HCT116 (cell line): ENCODE measurements around the gene BLID.

Experiments used
- CTCF ChIP-seq, 3 experiments: fragments of 200-600 bp in 1 of 3; sonication (generic) in 1 of 3; IDR thresholded peaks in 2 of 3; conservative IDR thresholded peaks in 1 of 3; 2 replicates each; pipeline ENCODE4 v1.5.1; 2012 to 2017; ENCODE audit warnings: low read depth in 2 of 3, low read length in 2 of 3, antibody characterized with exemption in 1 of 3, borderline replicate concordance in 1 of 3, control low read depth in 1 of 3, mild to moderate bottlenecking in 1 of 3, mixed read lengths in 1 of 3, mixed run types in 1 of 3, moderate library complexity in 1 of 3; ENCODE audit not compliant: insufficient read depth in 1 of 3
- EZH2 ChIP-seq: fragments of 200-600 bp; sonication (generic); IDR thresholded peaks from 2 replicates; pipeline ENCODE4 v1.6.1; 2017; ENCODE audit warnings: antibody characterized with exemption, mixed run types
- EZH2phosphoT487 ChIP-seq: fragments of 200-600 bp; IDR thresholded peaks from 2 replicates; pipeline ENCODE4 v1.6.1; 2018; ENCODE audit warnings: antibody characterized with exemption, borderline replicate concordance
- SIN3A ChIP-seq: IDR thresholded peaks from 2 replicates; pipeline ENCODE4 v1.6.1; 2012; ENCODE audit warnings: low read depth
- SP1 ChIP-seq: IDR thresholded peaks from 2 replicates; pipeline ENCODE4 v1.6.1; 2012; ENCODE audit warnings: low read depth
- ZNF274 ChIP-seq: fragments of 200-500 bp; sonication (Bioruptor generic); IDR thresholded peaks from 2 replicates; pipeline ENCODE4 v1.6.1; 2014; ENCODE audit warnings: mild to moderate bottlenecking, low read depth, low read length, inconsistent platforms

DNA sequence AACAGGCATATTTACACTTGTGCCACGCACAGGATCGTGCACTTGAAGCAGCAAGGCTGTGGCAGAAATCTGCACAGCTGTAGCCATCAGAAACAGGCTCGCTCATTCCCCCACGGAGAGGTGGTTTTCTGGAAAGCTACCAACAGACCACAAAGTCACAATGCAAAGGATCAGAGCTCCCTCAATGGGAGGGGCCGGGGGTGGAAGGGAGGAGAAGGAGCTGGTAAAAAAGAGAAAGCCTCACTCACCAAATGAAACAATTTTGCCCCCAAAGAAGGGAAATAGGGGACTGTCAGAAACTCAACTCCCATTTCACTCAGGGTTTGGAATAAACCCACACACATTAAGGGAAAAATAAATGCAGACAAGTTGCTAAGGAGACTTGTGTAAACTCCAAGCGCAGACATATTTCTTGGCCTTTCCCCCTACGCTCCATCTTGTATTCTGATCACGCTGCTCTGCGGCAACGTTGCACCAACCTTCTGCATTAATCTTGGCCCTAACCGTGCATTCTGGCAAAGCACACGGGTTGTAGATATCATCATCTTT, 43.2 kb upstream of the BLID start:
- TF ChIP-seq ZNF274: no peak
- peak; percentile 20; the same call in 1 of the 2 replicates for TF ChIP-seq SP1
- no peak for TF ChIP-seq CTCF (IDR thresholded peaks at IDR 0.05 in 2 of 3, conservative IDR thresholded peaks at IDR 0.05 in 1 of 3; ENCODE audit: borderline replicate concordance in 1 of 3, insufficient read depth in 1 of 3, low read depth in 2 of 3, low read length in 2 of 3)
- TF ChIP-seq SIN3A: no peak
- no peak for TF ChIP-seq EZH2phosphoT487
- no peak for TF ChIP-seq EZH2
